HG03439 (cell line): ENCODE measurements around the gene INPP5A.
"Not testable (repeated sequence)": the region's sequence is repeated elsewhere in the genome, so short reads cannot be mapped to it uniquely, and the experiment has no call there.

Experiments
- ATAC-seq: cut with Tn5 transposase; IDR thresholded peaks from one replicate; pipeline ENCODE4 v1.9.1; 2021; ENCODE audit warnings: mild to moderate bottlenecking, moderate library complexity; ENCODE audit not compliant: unreplicated experiment

The INPP5A gene

GRCh38 chr10:132537684-132538001 is at the start of gene INPP5A:
TSS of gene INPP5A (plus strand) at chr10:132537787. CDS start at chr10:132538097, 310 bp downstream.
- no peak for ATAC-seq

- no peak for ATAC-seq
Observed at GRCh38 chr10:132488231-132488821, 49.3 kb upstream of the INPP5A start.

- no peak for ATAC-seq
Observed at GRCh38 chr10:132489053-132489703, 48.4 kb upstream of the INPP5A start.

DNA sequence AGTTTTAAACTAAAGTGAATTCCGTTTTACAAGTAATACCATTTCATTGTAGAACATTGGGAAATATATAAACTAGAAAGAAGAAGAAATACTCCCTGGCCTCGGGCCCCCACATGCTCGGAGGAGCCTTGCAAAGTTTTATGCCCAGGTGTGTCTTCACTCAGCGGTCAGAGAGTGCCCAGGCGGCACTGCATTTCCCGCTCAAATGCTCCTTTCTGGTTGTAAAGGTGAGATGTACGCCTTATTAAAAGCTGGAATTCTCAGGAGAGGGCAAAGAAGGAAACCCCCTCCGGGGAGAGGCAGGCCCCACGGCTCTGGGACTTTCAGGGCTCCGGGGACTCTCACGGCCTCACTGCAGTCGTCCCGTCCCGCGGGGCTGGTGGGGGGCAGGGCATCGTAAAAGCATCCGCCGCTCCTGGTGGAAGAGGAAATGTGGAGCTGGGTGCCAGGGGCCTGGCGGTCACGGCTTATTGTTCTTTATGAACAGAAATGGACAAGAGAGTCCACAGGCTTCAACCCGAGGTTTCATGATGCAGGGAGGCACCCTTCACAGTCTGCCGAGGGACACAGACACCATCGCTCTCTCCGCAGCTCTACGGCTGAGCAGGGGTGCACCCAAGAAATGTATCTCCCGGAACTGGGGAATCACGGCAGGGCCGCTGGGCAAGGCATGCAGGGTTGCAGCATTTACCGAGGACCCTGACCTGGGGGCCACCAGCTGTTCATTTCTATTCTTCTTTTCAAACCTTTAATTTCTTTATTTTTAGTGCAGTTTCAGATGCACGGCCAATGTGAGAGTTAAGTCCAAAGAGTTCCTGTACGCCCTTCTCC is 47.7 kb upstream of the INPP5A start:
- no peak for ATAC-seq

- not testable (repeated sequence) for ATAC-seq
Observed at GRCh38 chr10:132491534-132491933, 46.1 kb upstream of the INPP5A start.

GRCh38 chr10:132492323-132493025 is 45.1 kb upstream of the INPP5A start:
- ATAC-seq, result no peak

GRCh38 chr10:132493246-132493755 is 44.3 kb upstream of the INPP5A start:
- no peak for ATAC-seq

- no peak for ATAC-seq
Observed at GRCh38 chr10:132493756-132494290, 43.8 kb upstream of the INPP5A start.

DNA sequence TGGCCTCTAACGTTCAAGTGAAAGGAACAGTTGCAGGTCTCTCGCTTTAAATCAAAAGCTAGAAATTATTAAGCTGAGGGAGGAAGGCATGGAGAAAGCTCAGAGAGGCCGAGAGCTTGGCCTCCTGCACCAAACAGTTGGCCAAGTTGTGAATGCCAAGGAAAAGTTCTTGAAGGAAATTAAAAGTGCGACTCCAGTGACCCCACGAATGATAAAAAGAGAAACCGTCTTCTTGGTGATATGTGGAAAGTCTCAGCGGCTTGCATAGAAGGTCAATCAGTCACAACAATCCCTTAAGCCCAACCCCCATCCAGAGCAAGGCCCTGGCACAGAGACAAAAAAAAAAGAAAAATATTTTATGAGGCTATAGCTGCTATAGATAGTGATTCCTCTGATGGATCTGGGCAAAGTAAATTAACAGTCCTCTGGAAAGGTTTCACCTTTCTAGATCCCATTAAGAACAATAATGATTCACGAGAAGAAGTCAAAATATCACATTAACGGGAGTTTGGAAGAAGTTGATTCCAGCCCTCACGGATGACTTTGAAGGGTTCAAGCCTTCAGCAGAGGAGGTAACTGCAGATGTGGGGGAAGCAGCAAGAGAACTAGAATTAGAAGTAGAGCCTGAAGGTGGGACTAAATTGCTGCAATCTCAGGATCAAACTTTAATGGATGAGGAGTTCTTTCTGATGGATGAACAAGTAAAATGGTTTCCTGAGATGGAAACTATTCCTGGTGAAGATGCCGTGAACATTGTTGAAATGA is 42.5 kb upstream of the INPP5A start:
- ATAC-seq, result no peak

DNA sequence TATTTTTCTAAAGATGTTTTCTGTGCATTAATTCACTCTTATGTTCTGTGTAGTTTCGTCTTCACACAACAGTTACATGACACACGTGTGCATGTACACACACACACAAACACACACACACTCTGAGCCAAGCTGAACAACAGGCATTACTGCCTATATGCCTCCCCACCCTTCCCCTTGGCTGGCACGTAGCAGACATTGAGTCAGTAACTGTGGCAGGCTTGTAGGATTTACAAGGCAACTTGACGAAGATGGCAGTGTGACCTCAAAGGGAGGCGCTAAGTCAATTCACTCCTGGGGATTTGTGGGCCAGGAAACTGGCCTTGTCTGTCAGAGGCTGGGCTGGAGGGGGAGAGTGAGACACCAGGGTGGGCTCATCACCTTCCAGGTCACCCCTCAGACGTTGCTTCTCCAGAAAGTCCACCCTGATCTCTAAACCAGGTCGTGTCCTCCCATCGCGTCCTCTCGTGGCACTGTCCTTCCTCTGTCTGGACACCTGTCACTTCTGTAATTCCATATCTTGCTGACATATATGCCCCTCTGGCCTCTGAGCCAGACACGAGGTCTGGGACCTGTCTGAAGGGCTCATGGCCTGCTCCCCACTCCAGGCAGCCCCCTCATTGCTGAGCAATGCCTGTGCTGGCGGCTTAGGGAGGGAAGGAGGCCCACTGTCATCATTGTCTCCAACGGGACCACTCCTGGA is 41.1 kb upstream of the INPP5A start:
- no peak for ATAC-seq

DNA sequence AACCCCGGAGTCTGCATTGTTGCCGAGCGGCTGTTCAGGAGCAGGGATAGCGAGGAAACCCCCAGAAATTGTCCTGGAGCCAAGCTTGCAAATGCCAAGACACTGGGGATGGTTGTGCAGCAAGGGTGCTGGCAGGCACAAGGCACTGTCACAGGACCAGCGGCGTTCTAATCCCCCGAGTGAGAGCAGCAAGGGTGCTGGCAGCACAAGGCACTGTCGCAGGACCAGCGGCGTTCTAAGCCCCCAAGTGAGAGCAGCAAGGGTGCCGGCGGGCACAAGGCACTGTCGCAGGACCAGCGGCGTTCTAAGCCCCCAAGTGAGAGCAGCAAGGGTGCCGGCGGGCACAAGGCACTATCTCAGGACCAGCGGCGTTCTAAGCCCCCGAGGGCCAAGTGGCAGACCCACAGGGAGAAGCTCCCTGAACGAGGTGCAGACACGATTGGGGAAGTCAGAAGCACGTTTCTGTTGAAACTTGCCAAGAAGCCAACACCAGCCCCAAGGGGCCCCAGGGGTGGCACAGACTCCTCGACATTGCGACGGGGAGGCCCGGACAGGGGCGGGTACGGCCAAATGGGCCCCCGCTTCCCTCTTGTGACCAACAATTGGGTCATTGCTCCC is 40.4 kb upstream of the INPP5A start:
- ATAC-seq, result no peak

DNA sequence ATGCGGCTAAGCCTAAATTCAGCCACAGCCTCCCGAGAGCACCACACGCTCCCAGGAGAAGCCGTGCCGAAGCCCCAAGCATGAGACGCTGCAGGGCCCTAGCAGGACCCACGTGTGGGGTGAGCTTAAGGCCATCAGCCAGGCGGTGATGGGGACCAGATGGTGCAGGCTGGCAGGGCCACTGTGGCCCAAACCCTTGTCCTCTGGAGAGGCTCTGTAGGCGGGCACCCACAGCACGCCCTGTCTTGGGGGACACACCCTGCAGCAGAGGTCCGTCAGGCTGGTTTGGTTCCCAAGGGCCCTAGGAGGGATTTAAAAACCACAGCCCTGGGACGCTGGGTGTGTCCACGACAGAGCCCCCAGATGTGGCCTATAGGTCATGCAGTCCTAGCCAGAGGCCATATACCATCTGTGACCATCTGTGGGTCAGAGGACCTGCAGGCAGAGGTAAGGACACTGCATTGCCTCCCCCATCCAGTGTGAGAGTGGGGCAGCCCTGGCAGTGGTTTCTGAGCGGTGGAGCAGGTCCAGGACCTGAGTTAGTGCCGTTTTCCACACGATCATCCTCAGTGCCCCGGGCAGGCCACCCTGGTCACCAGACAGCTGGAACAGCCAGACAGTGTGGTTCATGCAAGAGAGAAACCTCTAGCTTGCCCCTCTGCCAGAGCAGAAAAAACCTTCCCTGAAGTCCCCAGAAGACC is 39.6 kb upstream of the INPP5A start:
- no peak for ATAC-seq

GRCh38 chr10:132498562-132499366 is 38.8 kb upstream of the INPP5A start:
- no peak for ATAC-seq

- no peak for ATAC-seq
Observed at GRCh38 chr10:132499367-132499685, 38.3 kb upstream of the INPP5A start.

DNA sequence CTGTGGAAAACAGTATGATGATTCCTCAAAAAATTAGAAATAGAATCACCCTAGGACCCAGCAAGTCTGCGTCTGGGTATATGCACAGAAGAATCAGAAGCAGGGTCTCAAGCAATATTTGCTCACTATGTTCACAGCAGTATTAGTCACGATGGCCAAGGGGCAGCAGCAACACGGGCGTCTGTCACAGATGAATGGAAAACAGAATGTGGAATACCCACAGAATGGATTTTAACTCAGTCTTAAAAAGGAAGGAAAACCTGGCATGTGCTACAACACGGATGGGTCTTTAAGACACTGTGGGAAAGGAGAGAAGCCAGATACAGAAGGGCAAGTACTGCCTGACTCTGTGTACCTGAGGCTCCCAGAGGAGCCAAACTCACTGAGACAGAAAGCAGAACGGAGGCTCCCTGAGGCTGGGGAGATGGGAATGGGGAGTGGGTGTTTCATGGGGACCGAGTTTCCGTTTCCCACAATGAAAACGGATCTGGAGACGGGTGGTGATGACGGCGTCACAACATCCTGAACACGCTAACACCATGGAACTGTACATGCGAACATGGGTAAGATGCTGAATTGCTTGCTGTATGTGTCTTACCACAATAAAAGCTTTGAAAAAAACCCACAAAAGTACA is 36.7 kb upstream of the INPP5A start:
- no peak for ATAC-seq

GRCh38 chr10:132502544-132503300 is 34.9 kb upstream of the INPP5A start:
- ATAC-seq, result no peak
